ENCODE measurements around the gene TEX11.
"Not testable (repeated sequence)": the region's sequence is repeated elsewhere in the genome, so short reads cannot be mapped to it uniquely, and the experiment has no call there.

The TEX11 gene

DNA sequence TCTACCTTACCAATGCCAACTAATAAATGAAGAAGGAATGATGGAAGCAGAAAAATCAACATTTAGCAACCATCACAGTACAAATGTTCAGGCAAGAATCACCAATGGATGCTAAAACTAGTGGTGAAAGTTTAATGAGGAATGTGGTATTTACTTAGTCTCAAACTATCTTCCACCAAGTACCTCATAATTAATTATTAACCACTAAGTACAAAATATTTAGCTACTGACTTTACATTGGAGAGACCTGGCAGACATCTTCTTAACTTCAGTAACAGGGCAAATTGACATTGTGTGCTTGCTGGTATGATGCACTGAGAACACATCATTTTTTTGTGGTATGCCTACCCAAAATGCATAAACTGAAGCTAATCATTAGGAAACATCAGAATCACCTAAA, 381.5 kb downstream of the TEX11 start:
- Mint-ChIP-seq H3K4me3 (no peak overlapping the region), H3K4me1 (ENCODE audit: low read depth) (no peaks in the 10 kb centered on the region), H3K27ac (no peak overlapping the region), H3K36me3 (ENCODE audit: low read depth) (no peaks in the 10 kb centered on the region), H3K27me3 (no peaks in the 10 kb centered on the region), H3K9me3 (no peaks in the 10 kb centered on the region)
- intact Hi-C loops (cut with micrococcal nuclease): no loop called here

DNA sequence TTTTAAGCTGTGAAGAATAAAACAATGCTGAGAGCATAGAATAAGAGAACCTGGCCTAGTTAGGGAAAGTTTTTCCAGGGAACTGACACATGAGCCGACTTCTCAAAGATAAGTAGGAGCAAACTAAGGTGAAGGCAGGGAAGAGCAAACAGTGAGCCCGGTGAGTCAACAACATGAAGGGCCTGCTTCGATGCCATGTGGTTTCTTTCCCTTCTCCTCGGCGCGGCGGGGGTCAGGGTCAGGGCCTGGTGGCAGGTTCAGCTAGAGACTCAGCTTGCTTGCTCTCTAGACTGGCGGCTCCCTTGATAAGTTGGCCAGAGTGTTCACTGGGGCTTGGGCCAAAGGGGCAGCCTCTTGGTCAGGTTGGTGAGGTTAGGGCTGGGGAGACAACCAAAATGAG, 382.8 kb downstream of the TEX11 start:
- Mint-ChIP-seq H3K4me1 (ENCODE audit: low read depth) (no peaks in the 10 kb centered on the region), H3K27me3 (no peaks in the 10 kb centered on the region), H3K27ac (no peak overlapping the region), H3K36me3 (ENCODE audit: low read depth) (no peaks in the 10 kb centered on the region), H3K4me3 (no peak overlapping the region), H3K9me3 (no peaks in the 10 kb centered on the region)
- intact Hi-C loops (cut with micrococcal nuclease): no loop called here

- H3K27me3 Mint-ChIP-seq; H3K36me3 Mint-ChIP-seq (ENCODE audit: low read depth); intact Hi-C loops (cut with micrococcal nuclease); H3K27ac Mint-ChIP-seq; H3K4me1 Mint-ChIP-seq (ENCODE audit: low read depth); H3K9me3 Mint-ChIP-seq; H3K4me3 Mint-ChIP-seq: not testable (repeated sequence)
Observed at GRCh38 chrX:70515692-70516091, 392.8 kb downstream of the TEX11 start.

DNA sequence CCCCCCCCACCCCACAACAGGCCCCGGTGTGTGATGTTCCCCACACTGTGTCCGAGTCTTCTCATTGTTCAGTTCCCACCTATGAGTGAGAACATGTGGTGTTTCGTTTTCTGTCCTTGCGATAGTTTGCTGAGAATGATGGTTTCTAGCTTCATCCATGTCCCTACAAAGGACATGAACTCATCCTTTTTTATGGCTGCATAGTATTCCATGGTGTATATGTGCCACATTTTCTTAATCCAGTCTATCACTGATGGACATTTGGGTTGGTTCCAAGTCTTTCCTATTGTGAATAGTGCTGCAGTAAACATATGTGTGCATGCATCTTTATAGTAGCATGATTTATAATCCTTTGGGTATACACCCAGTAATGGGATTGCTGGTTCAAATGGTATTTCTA, 393.2 kb downstream of the TEX11 start:
- H3K27ac Mint-ChIP-seq; H3K36me3 Mint-ChIP-seq (ENCODE audit: low read depth); H3K4me1 Mint-ChIP-seq (ENCODE audit: low read depth); H3K9me3 Mint-ChIP-seq; intact Hi-C loops (cut with micrococcal nuclease); H3K4me3 Mint-ChIP-seq; H3K27me3 Mint-ChIP-seq: not testable (repeated sequence)

DNA sequence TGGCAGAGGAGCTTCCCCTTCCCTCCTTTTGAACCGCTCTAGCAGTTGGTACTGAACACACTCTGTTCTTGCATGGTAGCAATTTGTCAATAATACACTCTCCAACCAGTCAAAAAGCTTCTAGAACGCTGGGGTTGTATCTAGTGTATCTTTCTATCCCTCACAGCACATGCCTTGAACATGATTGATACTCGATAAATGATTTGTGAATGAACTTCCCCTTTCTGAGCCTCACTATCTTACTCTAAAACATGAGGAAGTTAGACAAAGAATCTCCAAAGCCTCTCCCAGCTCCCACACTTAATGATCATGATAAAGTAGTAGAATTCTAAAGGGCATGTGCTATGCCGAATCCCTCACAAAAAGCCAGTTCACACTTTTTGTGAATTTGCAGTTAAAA, 399.4 kb downstream of the TEX11 start:
- intact Hi-C loops (cut with micrococcal nuclease): no loop called here
- Mint-ChIP-seq H3K27me3 (peaks cover 7% of the 10 kb centered on the region), H3K4me1 (ENCODE audit: low read depth) (peaks cover 11% of the 10 kb centered on the region), H3K27ac (no peak overlapping the region), H3K9me3 (no peaks in the 10 kb centered on the region), H3K4me3 (no peak overlapping the region), H3K36me3 (ENCODE audit: low read depth) (no peaks in the 10 kb centered on the region)

DNA sequence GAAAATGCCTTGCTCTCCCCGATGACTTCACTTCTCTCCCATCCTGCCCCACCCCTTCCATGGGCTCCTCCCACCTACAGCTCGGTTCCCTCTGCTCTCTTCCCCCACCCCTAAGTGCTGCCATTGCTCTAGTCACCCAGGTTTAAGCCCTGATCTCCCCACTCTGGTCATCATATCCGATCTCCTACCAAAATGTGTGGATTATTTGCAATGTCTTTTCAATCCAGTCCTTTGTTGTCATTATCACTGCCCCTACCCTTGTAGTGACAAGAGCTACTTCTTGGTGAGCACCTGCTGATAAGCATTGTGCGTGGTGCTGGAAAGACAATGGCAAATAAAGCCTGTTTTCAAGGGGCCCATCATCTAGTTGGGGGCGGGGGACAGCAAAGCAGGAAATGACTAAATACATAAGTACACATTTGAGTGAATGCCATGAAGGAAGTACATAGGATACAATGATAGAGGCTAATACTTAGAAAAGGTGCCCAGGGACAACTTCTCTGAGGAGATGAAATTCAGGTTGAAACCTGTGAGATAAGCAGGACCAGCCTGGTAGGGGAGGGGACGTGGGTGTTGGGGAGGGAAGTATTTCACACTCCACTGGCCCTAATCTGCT, 400.1 kb downstream of the TEX11 start:
- no peaks in the 10 kb centered on the region for H3K36me3 Mint-ChIP-seq (ENCODE audit: low read depth)
- intact Hi-C loops (cut with micrococcal nuclease): no loop called here
- no peaks in the 10 kb centered on the region for H3K9me3 Mint-ChIP-seq
- H3K27me3 Mint-ChIP-seq: peaks cover 7% of the 10 kb centered on the region
- H3K4me1 Mint-ChIP-seq (ENCODE audit: low read depth): peaks cover 11% of the 10 kb centered on the region
- no peak overlapping the region for H3K4me3 Mint-ChIP-seq
- no peak overlapping the region for H3K27ac Mint-ChIP-seq

- H3K36me3 Mint-ChIP-seq (ENCODE audit: low read depth): no peaks in the 10 kb centered on the region
- peaks cover 11% of the 10 kb centered on the region for H3K4me1 Mint-ChIP-seq (ENCODE audit: low read depth)
- intact Hi-C loops (cut with micrococcal nuclease): no loop called here
- no peak overlapping the region for H3K4me3 Mint-ChIP-seq
- no peak overlapping the region for H3K27ac Mint-ChIP-seq
- H3K9me3 Mint-ChIP-seq: no peaks in the 10 kb centered on the region
- H3K27me3 Mint-ChIP-seq: peaks cover 7% of the 10 kb centered on the region
Observed at GRCh38 chrX:70505451-70505841, 403.1 kb downstream of the TEX11 start.

DNA sequence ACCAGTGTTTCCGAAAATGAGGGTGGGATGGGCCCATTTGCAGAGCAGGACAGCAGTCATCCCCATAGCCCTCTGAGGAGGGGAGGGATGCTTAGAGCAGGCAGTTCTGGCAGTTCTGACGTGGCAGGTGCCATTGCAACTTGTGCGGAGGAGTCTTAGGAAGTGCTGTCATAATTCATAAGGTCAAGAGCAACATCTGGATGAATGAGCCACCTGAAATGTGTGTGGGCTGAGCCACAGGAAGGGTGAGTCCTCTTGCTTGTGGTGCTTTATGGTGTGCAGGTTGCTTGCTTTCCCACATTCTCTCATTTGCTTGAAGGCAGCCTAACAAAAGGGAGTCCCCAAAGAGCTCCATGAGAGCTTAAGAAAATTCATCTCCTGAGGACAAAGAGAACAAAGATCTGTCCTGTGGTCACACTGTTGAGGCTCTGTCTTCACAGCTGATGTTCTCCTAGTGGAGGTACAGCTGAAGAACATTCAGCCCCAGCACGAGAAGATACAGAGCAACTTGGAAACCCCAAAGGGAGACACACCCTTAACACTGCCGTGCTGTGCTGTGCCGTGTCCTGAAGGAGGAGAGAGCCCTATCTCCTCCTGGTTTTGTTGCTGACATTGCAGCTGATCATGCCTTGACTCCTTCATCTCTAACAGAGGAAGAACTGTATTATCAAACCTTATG, 403.6 kb downstream of the TEX11 start:
- Mint-ChIP-seq H3K36me3 (ENCODE audit: low read depth) (no peaks in the 10 kb centered on the region), H3K27me3 (peaks cover 7% of the 10 kb centered on the region), H3K9me3 (no peaks in the 10 kb centered on the region), H3K4me1 (ENCODE audit: low read depth) (peaks cover 11% of the 10 kb centered on the region), H3K27ac (no peak overlapping the region), H3K4me3 (no peak overlapping the region)
- intact Hi-C loops (cut with micrococcal nuclease): no loop called here

DNA sequence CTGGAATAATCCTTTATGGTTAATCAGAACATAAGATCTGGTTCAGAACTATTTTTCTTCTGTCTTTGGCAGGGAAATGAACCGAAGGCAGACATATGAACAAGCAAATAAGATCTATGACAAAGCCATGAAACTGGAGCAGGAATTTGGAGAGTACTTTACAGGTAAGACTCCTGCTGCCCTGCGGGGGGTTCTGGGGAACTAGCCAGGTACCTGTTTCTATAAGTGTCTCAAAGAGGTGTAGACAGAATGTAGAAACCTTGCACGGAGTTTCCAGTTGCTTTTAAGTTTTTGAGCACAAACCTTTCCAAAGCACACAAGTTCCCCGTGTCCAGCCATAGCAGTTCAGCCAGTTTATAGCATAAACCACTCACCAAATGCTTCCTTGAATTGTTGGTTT, 407.7 kb downstream of the TEX11 start:
- H3K36me3 Mint-ChIP-seq (ENCODE audit: low read depth): no peaks in the 10 kb centered on the region

DNA sequence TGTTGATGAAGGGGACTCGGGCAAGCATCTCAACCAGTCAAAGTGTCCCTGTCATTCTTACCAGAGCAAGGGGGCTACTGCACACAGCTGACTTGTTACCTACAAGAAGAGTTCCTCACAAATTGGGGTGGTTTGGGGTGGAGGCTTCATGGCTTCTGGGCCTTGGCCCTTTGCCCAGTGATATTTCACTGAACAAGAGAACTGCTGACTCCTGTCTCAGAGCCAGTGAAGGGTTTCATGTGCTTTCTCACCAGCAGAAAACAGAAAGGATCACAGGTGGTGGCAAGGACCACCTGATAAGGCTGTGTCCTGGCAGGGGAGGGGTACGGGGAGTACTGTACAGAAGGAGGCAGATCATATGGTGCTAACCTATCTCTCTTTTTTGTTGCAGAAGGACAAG, 410.4 kb downstream of the TEX11 start:
- no peaks in the 10 kb centered on the region for H3K4me1 Mint-ChIP-seq (ENCODE audit: low read depth)
- H3K27me3 Mint-ChIP-seq: no peaks in the 10 kb centered on the region

More for the DNA sequence above, 407.7 kb downstream of the TEX11 start:
- no peak overlapping the region for H3K27ac Mint-ChIP-seq
- intact Hi-C loops (cut with micrococcal nuclease): no loop called here
- no peaks in the 10 kb centered on the region for H3K4me1 Mint-ChIP-seq (ENCODE audit: low read depth)
- no peaks in the 10 kb centered on the region for H3K27me3 Mint-ChIP-seq
- H3K4me3 Mint-ChIP-seq: no peak overlapping the region
- H3K9me3 Mint-ChIP-seq: no peaks in the 10 kb centered on the region

DNA sequence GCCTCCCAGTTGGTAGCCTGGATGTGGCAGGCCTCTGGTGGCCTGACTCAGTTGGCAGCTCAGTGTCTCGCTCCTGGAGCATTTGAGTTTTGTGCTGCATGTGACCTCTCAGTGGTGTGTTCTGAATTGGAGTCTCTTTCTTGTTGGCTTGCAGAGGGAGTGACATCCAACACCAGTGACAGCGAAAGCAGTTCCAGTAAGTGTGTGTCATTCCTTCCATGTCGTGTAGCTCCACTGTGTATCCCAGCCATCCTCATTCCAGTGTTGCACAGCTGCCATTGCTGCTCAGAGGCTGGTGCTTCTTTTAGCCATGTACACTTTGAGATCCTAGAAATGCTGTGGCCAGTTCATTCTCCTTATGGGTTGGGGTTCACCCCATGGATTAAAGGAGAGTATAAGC, 411.5 kb downstream of the TEX11 start:
- intact Hi-C loops (cut with micrococcal nuclease): no loop called here
- no peak overlapping the region for H3K27ac Mint-ChIP-seq
- no peaks in the 10 kb centered on the region for H3K36me3 Mint-ChIP-seq (ENCODE audit: low read depth)
- H3K4me3 Mint-ChIP-seq: no peak overlapping the region
- H3K4me1 Mint-ChIP-seq (ENCODE audit: low read depth): no peaks in the 10 kb centered on the region
- H3K9me3 Mint-ChIP-seq: no peaks in the 10 kb centered on the region
- H3K27me3 Mint-ChIP-seq: no peaks in the 10 kb centered on the region

More for the DNA sequence above, 410.4 kb downstream of the TEX11 start:
- intact Hi-C loops (cut with micrococcal nuclease): no loop called here
- Mint-ChIP-seq H3K4me3 (no peak overlapping the region), H3K36me3 (ENCODE audit: low read depth) (no peaks in the 10 kb centered on the region), H3K27ac (no peak overlapping the region), H3K9me3 (no peaks in the 10 kb centered on the region)

- intact Hi-C loops (cut with micrococcal nuclease): no loop called here
- Mint-ChIP-seq H3K27ac (no peak overlapping the region), H3K27me3 (no peaks in the 10 kb centered on the region), H3K4me3 (no peak overlapping the region), H3K36me3 (ENCODE audit: low read depth) (no peaks in the 10 kb centered on the region), H3K9me3 (no peaks in the 10 kb centered on the region), H3K4me1 (ENCODE audit: low read depth) (no peaks in the 10 kb centered on the region)
Observed at GRCh38 chrX:70496491-70496890, 412.0 kb downstream of the TEX11 start.

GRCh38 chrX:70494441-70494840, 414.1 kb downstream of the TEX11 start:
- Mint-ChIP-seq H3K27ac (no peak overlapping the region), H3K4me3 (no peak overlapping the region), H3K36me3 (ENCODE audit: low read depth) (no peaks in the 10 kb centered on the region), H3K9me3 (no peaks in the 10 kb centered on the region), H3K4me1 (ENCODE audit: low read depth) (no peaks in the 10 kb centered on the region), H3K27me3 (no peaks in the 10 kb centered on the region)
- intact Hi-C loops (cut with micrococcal nuclease): no loop called here

- Mint-ChIP-seq H3K9me3 (no peaks in the 10 kb centered on the region), H3K27ac (no peak overlapping the region), H3K36me3 (ENCODE audit: low read depth) (no peaks in the 10 kb centered on the region), H3K27me3 (no peaks in the 10 kb centered on the region), H3K4me1 (ENCODE audit: low read depth) (no peaks in the 10 kb centered on the region), H3K4me3 (no peak overlapping the region)
- intact Hi-C loops (cut with micrococcal nuclease): no loop called here
Observed at GRCh38 chrX:70488856-70489255, 419.7 kb downstream of the TEX11 start.

GRCh38 chrX:70485466-70485865, 423.0 kb downstream of the TEX11 start:
- H3K27ac Mint-ChIP-seq: no peak overlapping the region
- peaks cover 14% of the 10 kb centered on the region for H3K4me1 Mint-ChIP-seq (ENCODE audit: low read depth)
- H3K4me3 Mint-ChIP-seq: no peak overlapping the region
- intact Hi-C loops (cut with micrococcal nuclease): no loop called here
- no peaks in the 10 kb centered on the region for H3K36me3 Mint-ChIP-seq (ENCODE audit: low read depth)
- H3K27me3 Mint-ChIP-seq: peaks cover 1% of the 10 kb centered on the region
- H3K9me3 Mint-ChIP-seq: no peaks in the 10 kb centered on the region
